ENCODE results near the gene MADCAM1.
A peak's percentile ranks its signal among the peaks of the same experiment; 100 is the strongest.

The MADCAM1 gene

GRCh38 chr19:488505-489417 lies 7.5 kb upstream of the MADCAM1 start:
- DNase-seq, result peak; percentile 89

DNA sequence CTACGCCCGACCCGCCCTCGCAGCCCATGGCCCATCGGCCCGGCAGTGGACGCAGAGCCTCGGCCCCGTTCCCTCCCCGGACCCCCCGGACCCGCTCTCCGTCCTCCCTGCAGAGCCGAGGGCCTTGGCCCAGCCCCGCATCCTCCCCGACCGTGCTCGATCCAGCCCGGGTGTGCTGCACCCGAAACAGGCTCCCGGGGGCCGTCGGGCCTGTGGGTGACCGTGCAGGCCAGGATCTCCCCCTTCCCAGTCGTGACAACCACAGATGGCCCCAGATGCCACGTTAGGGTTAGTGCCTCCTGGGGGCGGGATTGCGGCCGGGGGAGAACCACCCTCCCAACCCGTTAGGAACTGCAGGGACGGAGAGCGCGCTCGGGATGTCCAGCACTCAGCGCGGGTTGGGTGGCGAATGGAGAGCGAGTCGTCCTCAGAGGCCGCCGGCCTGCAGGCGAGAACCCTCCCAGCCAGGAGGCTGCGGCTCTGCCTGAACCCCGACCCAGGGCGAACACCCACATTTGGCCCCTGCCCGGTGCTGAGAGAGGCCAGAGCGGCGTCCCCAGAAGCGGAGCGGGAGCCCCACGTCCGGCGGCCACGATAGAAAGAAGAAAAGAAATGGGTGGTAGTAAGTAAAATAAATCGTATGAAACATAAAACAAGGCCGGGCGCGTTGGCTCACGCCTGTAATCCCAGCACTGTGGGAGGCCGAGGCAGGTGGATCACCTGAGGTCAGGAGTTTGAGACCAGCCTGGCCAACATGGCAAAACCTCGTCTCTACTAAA lies 6.7 kb upstream of the MADCAM1 start:
- DNase-seq, result no peak

GRCh38 chr19:491146-491741 lies 5.0 kb upstream of the MADCAM1 start:
- no peak for DNase-seq

DNA sequence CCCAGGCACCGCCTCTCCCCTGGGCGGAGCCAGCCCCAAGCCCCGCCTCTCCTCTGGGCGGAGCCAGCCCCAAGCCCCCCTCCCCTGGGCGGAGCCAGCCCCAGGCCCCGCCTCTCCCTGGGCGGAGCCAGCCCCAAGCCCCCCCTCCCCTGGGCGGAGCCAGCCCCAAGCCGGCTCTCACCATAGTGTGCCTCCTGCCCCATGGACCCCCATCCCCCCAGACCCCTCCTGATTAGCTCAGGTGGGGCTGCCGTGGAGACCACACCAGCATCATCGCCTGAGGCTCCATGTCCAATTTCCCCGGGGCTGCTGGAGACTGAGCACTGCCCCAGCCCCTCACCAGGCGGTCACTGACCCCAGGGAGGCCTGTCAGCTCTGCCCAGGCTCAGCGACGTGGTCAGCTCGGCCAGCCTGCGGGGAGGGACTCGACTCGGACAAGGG lies 4.2 kb upstream of the MADCAM1 start:
- DNase-seq, result no peak

DNA sequence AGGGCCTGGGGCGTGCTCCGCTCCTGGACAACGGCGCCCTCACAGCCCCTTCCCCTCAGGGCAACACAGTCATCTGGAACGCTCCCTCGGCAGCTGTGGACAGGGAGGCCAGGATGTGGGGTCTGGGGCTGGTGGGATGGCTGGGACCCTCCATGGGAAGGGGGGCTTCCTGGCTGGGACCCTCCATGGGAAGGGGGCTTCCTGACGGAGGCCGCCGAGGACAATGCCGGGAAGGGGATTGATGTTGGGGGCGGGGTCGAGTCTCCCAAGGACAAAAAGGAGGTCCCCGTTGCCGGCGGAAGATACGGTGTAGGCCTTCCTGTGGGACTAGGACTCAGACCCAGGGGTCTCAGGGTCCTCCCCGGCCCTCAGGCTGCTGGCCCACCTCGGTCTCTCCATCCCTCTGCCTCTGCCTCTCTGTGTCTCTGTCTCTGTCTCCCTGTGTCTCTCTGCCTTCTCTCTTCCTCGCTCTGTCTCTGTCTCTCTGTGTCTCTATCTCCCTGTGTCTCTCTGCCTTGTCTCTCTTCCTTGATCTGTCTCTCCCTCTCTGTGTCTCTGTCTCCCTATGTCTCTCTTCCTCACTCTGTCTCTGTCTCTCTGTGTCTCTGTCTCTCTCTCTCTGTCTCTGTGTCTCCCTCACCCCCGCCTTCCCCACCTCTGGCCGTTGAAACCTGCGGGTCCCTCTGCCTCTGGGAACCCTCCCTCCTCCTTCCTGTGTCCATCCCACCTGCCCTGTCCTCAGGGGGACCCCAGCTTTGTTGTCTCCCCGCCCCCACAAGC lies 2.7 kb upstream of the MADCAM1 start:
- no peak for DNase-seq

GRCh38 chr19:494171-495080 lies 1.9 kb upstream of the MADCAM1 start:
- no peak for DNase-seq

DNA sequence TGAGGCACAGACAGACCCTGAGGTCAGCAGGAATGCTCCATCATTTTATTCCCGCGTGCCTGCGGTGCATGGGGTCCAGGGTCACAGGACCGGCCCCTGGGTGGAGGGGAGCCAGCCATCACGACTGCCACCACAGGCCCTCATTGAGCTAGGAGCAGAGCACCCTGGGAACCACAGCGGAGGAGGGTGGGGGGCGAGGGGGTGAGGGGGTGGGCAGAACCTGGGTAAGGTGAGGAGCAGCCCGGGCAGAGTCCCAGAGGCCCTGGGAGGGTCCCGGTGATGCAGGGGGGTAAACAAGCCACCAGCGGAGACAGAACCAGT lies 1.2 kb upstream of the MADCAM1 start:
- DNase-seq, result no peak

DNA sequence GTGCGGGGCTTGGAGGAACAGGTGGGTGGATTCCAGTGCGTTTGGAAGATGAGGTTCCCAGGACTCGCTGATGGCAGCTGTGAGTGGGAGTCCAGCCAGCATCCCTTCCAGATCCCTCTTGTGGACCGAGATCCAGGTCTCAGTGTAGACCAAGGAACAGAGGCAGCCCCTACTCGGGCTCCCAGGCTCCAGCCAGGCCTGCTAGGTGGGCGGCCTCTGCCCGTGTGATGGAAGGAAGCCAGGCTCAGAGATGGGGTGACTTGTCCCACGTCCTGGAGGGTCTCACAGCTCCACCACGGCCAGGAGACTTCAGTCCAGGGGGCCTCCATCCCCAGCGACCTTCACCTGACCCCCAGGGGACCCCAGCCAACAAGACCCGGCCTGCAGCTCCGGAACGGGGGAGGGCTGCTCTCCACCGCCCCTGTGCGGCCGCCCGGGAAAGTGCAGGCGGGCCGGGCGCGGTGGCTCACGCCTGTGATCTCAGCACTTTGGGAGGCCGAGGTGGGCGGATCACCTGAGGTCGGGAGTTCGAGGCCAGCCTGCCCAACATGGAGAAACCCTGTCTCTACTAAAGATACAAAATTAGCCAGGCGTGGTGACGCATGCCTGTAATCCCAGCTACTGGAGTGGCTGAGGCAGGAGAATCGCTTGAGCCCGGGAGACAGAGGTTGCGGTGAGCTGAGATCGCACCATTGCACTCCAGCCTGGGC lies 729 bp upstream of the MADCAM1 start:
- DNase-seq, result peak; percentile 19 to 27

- DNase-seq, result no peak
Measured at GRCh38 chr19:496986-497385, 700 bp downstream of the MADCAM1 start.

GRCh38 chr19:497491-497868 lies 1.2 kb downstream of the MADCAM1 start:
- DNase-seq, result no peak

GRCh38 chr19:497869-498510 lies 1.7 kb downstream of the MADCAM1 start:
- no peak for DNase-seq

DNA sequence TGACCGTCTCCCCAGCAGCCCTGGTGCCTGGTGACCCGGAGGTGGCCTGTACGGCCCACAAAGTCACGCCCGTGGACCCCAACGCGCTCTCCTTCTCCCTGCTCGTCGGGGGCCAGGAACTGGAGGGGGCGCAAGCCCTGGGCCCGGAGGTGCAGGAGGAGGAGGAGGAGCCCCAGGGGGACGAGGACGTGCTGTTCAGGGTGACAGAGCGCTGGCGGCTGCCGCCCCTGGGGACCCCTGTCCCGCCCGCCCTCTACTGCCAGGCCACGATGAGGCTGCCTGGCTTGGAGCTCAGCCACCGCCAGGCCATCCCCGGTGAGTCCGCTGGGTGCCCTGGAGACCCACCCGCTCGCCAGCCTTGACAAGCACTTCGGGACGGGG lies 2.2 kb downstream of the MADCAM1 start:
- no peak for DNase-seq

- DNase-seq, result no peak
Measured at GRCh38 chr19:498977-499623, 2.8 kb downstream of the MADCAM1 start.

DNA sequence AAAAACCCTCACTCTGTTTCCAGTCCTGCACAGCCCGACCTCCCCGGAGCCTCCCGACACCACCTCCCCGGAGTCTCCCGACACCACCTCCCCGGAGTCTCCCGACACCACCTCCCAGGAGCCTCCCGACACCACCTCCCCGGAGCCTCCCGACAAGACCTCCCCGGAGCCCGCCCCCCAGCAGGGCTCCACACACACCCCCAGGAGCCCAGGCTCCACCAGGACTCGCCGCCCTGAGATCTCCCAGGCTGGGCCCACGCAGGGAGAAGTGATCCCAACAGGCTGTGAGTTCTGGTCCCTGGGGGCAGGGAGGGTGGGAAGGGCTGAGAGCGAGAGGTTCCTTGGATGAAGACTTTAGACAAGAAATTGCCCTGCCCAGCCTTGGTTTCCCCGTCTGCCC lies 5.4 kb downstream of the MADCAM1 start:
- no peak for DNase-seq

DNA sequence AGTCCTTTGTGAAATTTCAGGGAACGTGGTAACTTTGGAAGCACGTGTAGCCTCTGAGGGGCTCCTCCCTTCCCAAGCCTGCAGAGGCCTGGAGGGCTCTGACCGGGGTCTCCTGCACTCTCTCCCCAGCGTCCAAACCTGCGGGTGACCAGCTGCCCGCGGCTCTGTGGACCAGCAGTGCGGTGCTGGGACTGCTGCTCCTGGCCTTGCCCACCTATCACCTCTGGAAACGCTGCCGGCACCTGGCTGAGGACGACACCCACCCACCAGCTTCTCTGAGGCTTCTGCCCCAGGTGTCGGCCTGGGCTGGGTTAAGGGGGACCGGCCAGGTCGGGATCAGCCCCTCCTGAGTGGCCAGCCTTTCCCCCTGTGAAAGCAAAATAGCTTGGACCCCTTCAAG lies 8.3 kb downstream of the MADCAM1 start:
- DNase-seq, result no peak

DNA sequence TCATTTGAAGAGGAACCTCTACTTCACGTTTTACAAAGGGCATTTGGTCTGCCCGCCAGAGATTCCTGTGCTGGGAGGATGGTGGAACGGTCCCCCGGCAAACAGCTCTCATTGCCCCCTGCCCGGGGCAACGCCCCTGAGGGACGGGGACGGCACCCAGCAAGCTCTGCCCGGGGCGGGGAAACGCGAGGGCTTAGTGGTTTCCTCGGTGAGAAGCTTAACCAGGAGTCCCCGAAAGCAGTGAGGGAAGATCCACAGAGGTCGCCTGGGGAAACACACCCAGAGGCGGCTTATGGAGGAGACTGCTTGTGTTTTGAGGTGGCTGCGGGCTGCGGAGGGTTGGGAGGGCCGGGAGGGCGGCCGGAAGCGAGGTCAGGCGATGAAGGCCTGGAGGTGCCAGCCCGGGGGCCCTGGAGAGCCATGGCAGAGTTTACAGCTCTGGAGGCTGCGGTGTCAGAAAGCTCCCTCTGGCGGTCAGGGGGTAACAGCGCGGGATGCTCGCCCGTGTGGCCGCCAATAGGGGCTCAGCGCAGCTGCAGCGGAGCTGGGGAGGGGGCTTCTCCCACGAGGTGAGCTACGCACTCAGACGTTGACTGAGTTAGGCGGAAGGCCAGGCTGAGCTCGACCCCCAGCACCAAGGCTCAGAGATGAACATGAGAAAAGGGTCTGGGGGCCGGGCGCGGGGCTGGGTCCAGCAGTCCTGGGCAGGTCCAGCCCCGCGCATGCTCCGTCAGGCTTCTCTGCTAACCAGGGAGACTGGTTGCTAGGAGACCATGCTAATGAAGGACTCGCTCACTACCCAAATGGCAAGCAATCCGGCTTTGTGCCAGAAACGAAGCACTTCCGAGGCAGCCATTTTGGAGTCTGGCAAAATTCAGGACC lies 10.4 kb downstream of the MADCAM1 start:
- DNase-seq, result peak; percentile 87 to 88

DNA sequence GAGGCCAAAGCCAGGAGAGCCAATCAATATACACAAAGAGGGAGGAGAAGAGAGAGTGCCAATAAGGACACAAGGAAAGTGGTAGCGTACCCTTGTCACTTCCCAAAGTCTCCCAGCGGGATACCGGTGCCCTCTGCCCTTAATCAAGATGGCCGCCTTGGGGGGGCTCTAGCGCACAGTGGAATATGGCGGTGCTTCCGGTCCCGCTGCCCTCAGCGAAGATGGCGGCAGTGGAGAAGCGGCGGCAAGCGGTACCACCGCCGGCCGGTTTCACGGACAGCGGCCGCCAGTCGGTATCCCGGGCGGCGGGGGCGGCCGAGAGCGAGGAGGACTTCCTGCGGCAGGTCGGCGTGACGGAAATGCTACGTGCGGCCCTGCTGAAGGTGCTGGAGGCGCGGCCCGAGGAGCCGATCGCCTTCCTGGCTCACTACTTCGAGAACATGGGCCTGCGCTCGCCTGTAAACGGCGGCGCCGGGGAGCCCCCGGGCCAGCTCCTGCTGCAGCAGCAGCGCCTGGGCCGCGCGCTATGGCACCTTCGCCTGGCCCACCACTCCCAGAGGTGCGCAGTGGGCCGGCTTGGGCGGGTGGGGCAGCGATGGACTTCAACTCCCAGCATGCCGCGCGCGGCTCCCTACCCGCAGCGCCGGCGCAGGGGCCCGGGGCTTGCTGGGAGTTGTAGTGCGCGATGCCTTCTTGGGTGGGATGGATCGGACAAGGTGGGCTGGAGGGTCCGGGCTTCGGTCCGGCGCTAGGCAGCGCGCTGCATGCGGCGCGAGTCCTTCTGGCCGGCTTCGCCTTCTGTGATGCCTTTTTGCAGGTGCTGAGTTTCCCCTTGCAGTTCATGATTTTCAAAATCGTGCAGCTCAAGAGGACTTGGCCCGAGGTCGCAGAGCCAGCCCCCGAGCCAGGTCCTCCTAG lies 11.3 kb downstream of the MADCAM1 start, which contains the start of gene TPGS1:
TPGS1 (plus strand) TSS at position 212 of the 918 bp plus-strand sequence; CDS start at position 222, 10 bp downstream.
- peak; percentile 56 to 81 for DNase-seq

Measured in activated CD4-positive, alpha-beta T cell treated with anti-CD3 and anti-CD28 coated beads, Interleukin-2, amount 50 U/mL, for 4 hours (primary cell).